Right ventricle myocardium superior (tissue), 1 donor: Measurements from ENCODE around the gene PARPBP. TPM values are rescaled to one million over a fixed set of nuclear protein-coding genes. Genes with fewer than 3 reads are reported as not detected.
"Not testable (repeated sequence)": the region's sequence is repeated elsewhere in the genome, so short reads cannot be mapped to it uniquely, and the experiment has no call there.

Source experiments
- ATAC-seq: fragments of 200-7000 bp; cut with Tn5 transposase; one replicate; pipeline ENCODE4 v1.9.1; 2020; ENCODE audit warnings: mild to moderate bottlenecking; ENCODE audit not compliant: poor library complexity
- DNase-seq: peaks from one replicate; pipeline ENCODE4 v3.0.0-alpha.2; 2020
- intact Hi-C: fragments of 100-400 bp; cut with DNase I; formaldehyde crosslinking; loops from one replicate; pipeline ENCODE4 v1.11.2; 2022
- total RNA-seq: library from RNA; stranded (reverse); fragmentation: NEBNext Ultra II Directional; extraction: Animal tissue kit (Norgen Biotek cat#: 25700); gene quantifications from one replicate; pipeline ENCODE4 v1.2.1, GENCODE V29; 2021
- donor health status: DM: no; HTN: yes; CAD: no; lungs with severe emphysema.

Gene PARPBP
- total RNA-seq, 1 donor from 2014 or later: 0.24 TPM

- ATAC-seq, DNase-seq, intact Hi-C loops: not testable (repeated sequence)
These were observed 22.9 kb downstream of the PARPBP start for GRCh38 chr12:102142866-102143373.

- ATAC-seq (no peak), DNase-seq (no peak)
- intact Hi-C loops: no loop called here
These were observed 24.2 kb downstream of the PARPBP start for GRCh38 chr12:102144221-102144620.

- DNase-seq, ATAC-seq, intact Hi-C loops: not testable (repeated sequence)
These were observed 27.1 kb downstream of the PARPBP start for GRCh38 chr12:102147062-102147587.

GRCh38 chr12:102155206-102155605 lies 35.2 kb downstream of the PARPBP start:
- intact Hi-C loops, DNase-seq, ATAC-seq: not testable (repeated sequence)

- intact Hi-C loops: no loop called here
- DNase-seq: no peak
- ATAC-seq: no peak
These were observed 43.4 kb downstream of the PARPBP start for GRCh38 chr12:102163383-102163782.

- DNase-seq: no peak
- intact Hi-C loops: no loop called here
- ATAC-seq: no peak
These were observed 48.0 kb downstream of the PARPBP start for GRCh38 chr12:102167821-102168604.

- ATAC-seq (peak; percentile 52), DNase-seq (no peak)
- intact Hi-C loops: loop anchor here (2.0 kb wide), 1 partner anchor 317 kb away; no protein-coding TSS in a partner anchor
These were observed 50.1 kb downstream of the PARPBP start for GRCh38 chr12:102169922-102170621.

- intact Hi-C loops: loop anchor here (2.0 kb wide), 1 partner anchor 315 kb away; no protein-coding TSS in a partner anchor
- no peak for DNase-seq
These were observed 52.0 kb downstream of the PARPBP start for GRCh38 chr12:102171951-102172350.

GRCh38 chr12:102172436-102172835 lies 52.5 kb downstream of the PARPBP start:
- DNase-seq (no peak), ATAC-seq (peak; percentile 45)
- intact Hi-C loops: no loop called here

More at GRCh38 chr12:102171951-102172350, 52.0 kb downstream of the PARPBP start:
- no peak for ATAC-seq

GRCh38 chr12:102174117-102174516 lies 54.1 kb downstream of the PARPBP start:
- ATAC-seq (no peak), DNase-seq (no peak)
- intact Hi-C loops: no loop called here

GRCh38 chr12:102174761-102175160 lies 54.8 kb downstream of the PARPBP start:
- intact Hi-C loops: no loop called here
- ATAC-seq (no peak), DNase-seq (no peak)

GRCh38 chr12:102182635-102183034 lies 62.7 kb downstream of the PARPBP start:
- ATAC-seq (no peak), DNase-seq (no peak)
- intact Hi-C loops: no loop called here

GRCh38 chr12:102195826-102196225 lies 75.8 kb downstream of the PARPBP start:
- DNase-seq: no peak
- ATAC-seq: no peak
- intact Hi-C loops: no loop called here

- DNase-seq (no peak), ATAC-seq (no peak)
- intact Hi-C loops: no loop called here
These were observed 77.8 kb downstream of the PARPBP start, which contains the start of gene PMCH for GRCh38 chr12:102197789-102198188. Gene PMCH (minus strand): TSS chr12:102197833. CDS start chr12:102197770, 63 bp downstream.

GRCh38 chr12:102201436-102202061 lies 81.6 kb downstream of the PARPBP start:
- intact Hi-C loops: no loop called here
- DNase-seq (no peak), ATAC-seq (no peak)

- ATAC-seq (no peak), DNase-seq (no peak)
- intact Hi-C loops: no loop called here
These were observed 82.6 kb downstream of the PARPBP start for GRCh38 chr12:102202556-102202955.

- DNase-seq (no peak), ATAC-seq (no peak)
- intact Hi-C loops: no loop called here
These were observed 84.0 kb downstream of the PARPBP start for GRCh38 chr12:102204025-102204424.

GRCh38 chr12:102215992-102216691 lies 96.2 kb downstream of the PARPBP start:
- no peak for ATAC-seq
- intact Hi-C loops: no loop called here
- no peak for DNase-seq
